ENCODE measurements around the gene HIPK3. TPM values are rescaled to one million over a fixed set of nuclear protein-coding genes. Genes with fewer than 3 reads are reported as not detected.

HIPK3 gene
- total and polyA plus RNA-seq, 2 donors (not counting 3 experiments of a cell fraction or from before 2014, with no cell fraction given): 13.3 to 36.1 TPM

DNA sequence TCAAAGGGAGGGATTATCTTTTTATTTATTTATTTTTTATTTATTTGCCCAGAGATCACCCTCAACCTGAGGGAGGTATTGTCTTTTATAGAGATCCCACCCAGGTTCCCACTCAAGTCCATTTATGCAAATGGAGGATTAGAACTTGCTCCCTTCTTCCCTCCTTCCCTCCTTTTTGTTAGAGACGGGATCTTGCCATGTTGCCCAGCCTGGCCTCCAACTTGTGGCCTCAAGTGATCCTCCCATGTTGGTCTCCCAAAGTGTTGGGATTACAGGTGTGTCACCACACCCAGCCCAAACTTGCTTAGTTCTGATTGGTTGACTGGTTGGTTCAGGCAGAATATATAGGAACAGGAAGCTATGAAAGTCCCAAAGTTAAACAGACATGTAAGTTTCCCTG, 51.9 kb downstream of the HIPK3 start:
- no TSS peak for BruUV-seq (replicated peaks)
- FAIRE-seq: no peak
- no peak for DNase-seq (ENCODE audit: low read depth, low spot score)

More for the DNA sequence above, 51.9 kb downstream of the HIPK3 start:
- no peaks in the 10 kb centered on the region for H3K36me3 ChIP-seq (ENCODE audit: control insufficient read depth in 2 of 2, extremely low read depth in 1 of 2, insufficient read depth in 2 of 2, low read length in 2 of 2)
- dilution Hi-C loops (cut with MboI; ENCODE audit: extremely low pct_ligation_motif_present, low sequenced_read_pairs): no loop called here
- peaks cover 8% of the 10 kb centered on the region for H4K20me1 ChIP-seq (replicated peaks; ENCODE audit: control insufficient read depth, extremely low read depth, insufficient read depth, low read length)
- H3K27me3 ChIP-seq (ENCODE audit: control insufficient read depth in 2 of 2, insufficient read depth in 2 of 2, low read length in 2 of 2): no peaks in the 10 kb centered on the region
- TF ChIP-seq EZH2 (IDR thresholded peaks at IDR 0.05; ENCODE audit: borderline replicate concordance, low read depth, low read length, severe bottlenecking) (no peak), POLR2A (IDR thresholded peaks at IDR 0.05; ENCODE audit: low read depth, low read length) (no peak), GATA2 (IDR thresholded peaks at IDR 0.05; ENCODE audit: insufficient read depth, insufficient read length, low read depth, low read length) (no peak), MYC (IDR thresholded peaks at IDR 0.05; ENCODE audit: low read depth, low read length) (no peak), FOS (IDR thresholded peaks at IDR 0.05; ENCODE audit: borderline replicate concordance, insufficient read depth, low read length) (no peak), POLR2AphosphoS5 (IDR thresholded peaks at IDR 0.05; ENCODE audit: insufficient read depth, low read depth, low read length) (no peak), JUN (IDR thresholded peaks at IDR 0.05; ENCODE audit: borderline replicate concordance, insufficient read depth, insufficient read length, low read depth) (no peak)
- TF ChIP-seq, protein P1, sequence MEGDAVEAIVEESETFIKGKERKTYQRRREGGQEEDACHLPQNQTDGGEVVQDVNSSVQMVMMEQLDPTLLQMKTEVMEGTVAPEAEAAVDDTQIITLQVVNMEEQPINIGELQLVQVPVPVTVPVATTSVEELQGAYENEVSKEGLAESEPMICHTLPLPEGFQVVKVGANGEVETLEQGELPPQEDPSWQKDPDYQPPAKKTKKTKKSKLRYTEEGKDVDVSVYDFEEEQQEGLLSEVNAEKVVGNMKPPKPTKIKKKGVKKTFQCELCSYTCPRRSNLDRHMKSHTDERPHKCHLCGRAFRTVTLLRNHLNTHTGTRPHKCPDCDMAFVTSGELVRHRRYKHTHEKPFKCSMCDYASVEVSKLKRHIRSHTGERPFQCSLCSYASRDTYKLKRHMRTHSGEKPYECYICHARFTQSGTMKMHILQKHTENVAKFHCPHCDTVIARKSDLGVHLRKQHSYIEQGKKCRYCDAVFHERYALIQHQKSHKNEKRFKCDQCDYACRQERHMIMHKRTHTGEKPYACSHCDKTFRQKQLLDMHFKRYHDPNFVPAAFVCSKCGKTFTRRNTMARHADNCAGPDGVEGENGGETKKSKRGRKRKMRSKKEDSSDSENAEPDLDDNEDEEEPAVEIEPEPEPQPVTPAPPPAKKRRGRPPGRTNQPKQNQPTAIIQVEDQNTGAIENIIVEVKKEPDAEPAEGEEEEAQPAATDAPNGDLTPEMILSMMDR (IDR thresholded peaks at IDR 0.05; ENCODE audit: extremely low read depth in 1 of 2, insufficient read depth in 1 of 2, low read depth in 1 of 2, low read length in 2 of 2): no peak
- TF ChIP-seq, protein P2, sequence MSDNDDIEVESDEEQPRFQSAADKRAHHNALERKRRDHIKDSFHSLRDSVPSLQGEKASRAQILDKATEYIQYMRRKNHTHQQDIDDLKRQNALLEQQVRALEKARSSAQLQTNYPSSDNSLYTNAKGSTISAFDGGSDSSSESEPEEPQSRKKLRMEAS (IDR thresholded peaks at IDR 0.05; ENCODE audit: insufficient read depth, insufficient read length): no peak
- H3K4me2 ChIP-seq (ENCODE audit: insufficient read depth, low read length): no peak overlapping the region
- no peaks in the 10 kb centered on the region for H3K4me1 ChIP-seq (ENCODE audit: control insufficient read depth, extremely low read depth, insufficient read depth, low read length)
- ChIA-PET POLR2A (no interaction called here), CTCF (no interaction called here)
- H3K9me3 ChIP-seq (replicated peaks; ENCODE audit: control insufficient read depth, insufficient read depth, low read length): no peaks in the 10 kb centered on the region
- no peak overlapping the region for H3K27ac ChIP-seq (ENCODE audit: insufficient read depth, low read depth, low read length)
- no peaks in the 10 kb centered on the region for H3K9me1 ChIP-seq (replicated peaks; ENCODE audit: control insufficient read depth, extremely low read depth, insufficient read depth, low read length)
- intact Hi-C loops (cut with micrococcal nuclease): no loop called here
- no peak overlapping the region for H3K4me3 ChIP-seq (replicated peaks in 1 of 3; ENCODE audit: insufficient read depth in 1 of 3, low read depth in 1 of 3, low read length in 3 of 3)
- H3K79me2 ChIP-seq (ENCODE audit: control insufficient read depth, insufficient read depth, low read length): peaks cover 62% of the 10 kb centered on the region
- no peak overlapping the region for H3K9ac ChIP-seq (replicated peaks; ENCODE audit: extremely low read depth, insufficient read depth, low read length)
- no peak overlapping the region for H2AFZ ChIP-seq (ENCODE audit: low read depth, low read length)
